GM11168 (cell line): ENCODE data around the gene SRD5A1.

Source experiments
- in situ Hi-C: fragments of 300-500 bp; cut with MboI; formaldehyde crosslinking; loops from one replicate; pipeline ENCODE4 v1.12.0; 2022; ENCODE audit warnings: low sequenced_read_pairs; ENCODE audit not compliant: unreplicated experiment

SRD5A1 gene

GRCh38 chr5:6601816-6602215 is 31.4 kb upstream of the SRD5A1 start:
- in situ Hi-C loops: no loop called here

GRCh38 chr5:6602441-6602840 is 30.8 kb upstream of the SRD5A1 start:
- in situ Hi-C loops: no loop called here

- in situ Hi-C loops: no loop called here
Measured at GRCh38 chr5:6603643-6604042, 29.6 kb upstream of the SRD5A1 start.

- in situ Hi-C loops: no loop called here
Measured at GRCh38 chr5:6604341-6604740, 28.9 kb upstream of the SRD5A1 start.

- in situ Hi-C loops: no loop called here
Measured at GRCh38 chr5:6604946-6605345, 28.3 kb upstream of the SRD5A1 start.

GRCh38 chr5:6606884-6607558 is 26.2 kb upstream of the SRD5A1 start:
- in situ Hi-C loops: no loop called here

- in situ Hi-C loops: no loop called here
Measured at GRCh38 chr5:6607559-6607936, 25.7 kb upstream of the SRD5A1 start.

GRCh38 chr5:6608016-6608415 is 25.2 kb upstream of the SRD5A1 start:
- in situ Hi-C loops: no loop called here

- in situ Hi-C loops: no loop called here
Measured at GRCh38 chr5:6611334-6612256, 21.6 kb upstream of the SRD5A1 start.

GRCh38 chr5:6615034-6615815 is 18.0 kb upstream of the SRD5A1 start:
- in situ Hi-C loops: no loop called here

- in situ Hi-C loops: no loop called here
Measured at GRCh38 chr5:6616632-6617031, 16.6 kb upstream of the SRD5A1 start.

- in situ Hi-C loops: no loop called here
Measured at GRCh38 chr5:6623228-6623627, 10.0 kb upstream of the SRD5A1 start.

GRCh38 chr5:6623941-6624340 is 9.3 kb upstream of the SRD5A1 start:
- in situ Hi-C loops: no loop called here

- in situ Hi-C loops: no loop called here
Measured at GRCh38 chr5:6626508-6626907, 6.7 kb upstream of the SRD5A1 start.

GRCh38 chr5:6631441-6631840 is 1.8 kb upstream of the SRD5A1 start:
- in situ Hi-C loops: loop anchor here (10.0 kb wide), 1 partner anchor 83 kb away; the partner anchor contains the start of gene TENT4A

GRCh38 chr5:6632324-6632887 is 834 bp upstream of the SRD5A1 start:
- in situ Hi-C loops: loop anchor here (10.0 kb wide), 1 partner anchor 82 kb away; the partner anchor contains the start of gene TENT4A

GRCh38 chr5:6633469-6634245 is 417 bp downstream of the SRD5A1 start:
- in situ Hi-C loops: loop anchor here (10.0 kb wide), 1 partner anchor 81 kb away; the partner anchor contains the start of gene TENT4A

- in situ Hi-C loops: loop anchor here (10.0 kb wide), 1 partner anchor 80 kb away; the partner anchor contains the start of gene TENT4A
Measured at GRCh38 chr5:6634306-6634705, 1.1 kb downstream of the SRD5A1 start.

GRCh38 chr5:6634788-6635430 is 1.7 kb downstream of the SRD5A1 start:
- in situ Hi-C loops: loop anchor here (10.0 kb wide), 1 partner anchor 80 kb away; the partner anchor contains the start of gene TENT4A
